Hypothalamus (tissue), 51 donors: Measurements from ENCODE around the gene LRRC37B.
"Not testable (repeated sequence)": the region's sequence is repeated elsewhere in the genome, so short reads cannot be mapped to it uniquely, and the experiment has no call there.

Source experiments
- DNase-seq, 51 donors: peaks; one replicate each; lab custom pipeline; 2025; lab: John Stamatoyannopoulos, UW

The LRRC37B gene

GRCh38 chr17:32040246-32040645, 33.1 kb downstream of the LRRC37B start:
- not testable (repeated sequence) for DNase-seq

- DNase-seq = not testable (repeated sequence)
These were observed 34.2 kb downstream of the LRRC37B start for GRCh38 chr17:32041306-32041875.

- DNase-seq = not testable (repeated sequence)
These were observed 35.1 kb downstream of the LRRC37B start for GRCh38 chr17:32042266-32042665.

- not testable (repeated sequence) for DNase-seq
These were observed 38.4 kb downstream of the LRRC37B start for GRCh38 chr17:32045611-32046010.

- not testable (repeated sequence) for DNase-seq
These were observed 40.5 kb downstream of the LRRC37B start for GRCh38 chr17:32047663-32048062.

- not testable (repeated sequence) for DNase-seq
These were observed 47.8 kb downstream of the LRRC37B start for GRCh38 chr17:32054985-32055384.

- DNase-seq = not testable (repeated sequence)
These were observed 48.2 kb downstream of the LRRC37B start for GRCh38 chr17:32055425-32055824.

- not testable (repeated sequence) for DNase-seq
These were observed 49.3 kb downstream of the LRRC37B start for GRCh38 chr17:32056500-32056899.

- not testable (repeated sequence) for DNase-seq
These were observed 50.4 kb downstream of the LRRC37B start for GRCh38 chr17:32057460-32058105.

- not testable (repeated sequence) for DNase-seq
These were observed 53.5 kb downstream of the LRRC37B start for GRCh38 chr17:32060695-32061094.

- DNase-seq = not testable (repeated sequence)
These were observed 54.7 kb downstream of the LRRC37B start for GRCh38 chr17:32061840-32062239.

GRCh38 chr17:32064091-32064490, 56.9 kb downstream of the LRRC37B start:
- DNase-seq = not testable (repeated sequence)

- DNase-seq = not testable (repeated sequence)
These were observed 59.0 kb downstream of the LRRC37B start for GRCh38 chr17:32066123-32066680.

- DNase-seq = not testable (repeated sequence)
These were observed 59.9 kb downstream of the LRRC37B start for GRCh38 chr17:32066863-32067642.

GRCh38 chr17:32069067-32069466, 61.9 kb downstream of the LRRC37B start:
- DNase-seq = not testable (repeated sequence)

- not testable (repeated sequence) for DNase-seq
These were observed 64.8 kb downstream of the LRRC37B start for GRCh38 chr17:32071961-32072360.

GRCh38 chr17:32073131-32073530, 65.9 kb downstream of the LRRC37B start:
- not testable (repeated sequence) for DNase-seq

GRCh38 chr17:32079753-32080152, 72.6 kb downstream of the LRRC37B start:
- DNase-seq = peak in 10 of 51 donors; percentile 10 to 37 (median 18)

GRCh38 chr17:32083550-32083979, 76.4 kb downstream of the LRRC37B start:
- peak in 4 of 51 donors; percentile 3 to 27 (median 22) for DNase-seq

- DNase-seq = peak in 23 of 51 donors; percentile 5 to 68 (median 33)
These were observed 77.1 kb downstream of the LRRC37B start for GRCh38 chr17:32084003-32084941.
